ENCODE data around the gene TSC2.
"Not testable (repeated sequence)": the region's sequence is repeated elsewhere in the genome, so short reads cannot be mapped to it uniquely, and the experiment has no call there.

Gene TSC2

DNA sequence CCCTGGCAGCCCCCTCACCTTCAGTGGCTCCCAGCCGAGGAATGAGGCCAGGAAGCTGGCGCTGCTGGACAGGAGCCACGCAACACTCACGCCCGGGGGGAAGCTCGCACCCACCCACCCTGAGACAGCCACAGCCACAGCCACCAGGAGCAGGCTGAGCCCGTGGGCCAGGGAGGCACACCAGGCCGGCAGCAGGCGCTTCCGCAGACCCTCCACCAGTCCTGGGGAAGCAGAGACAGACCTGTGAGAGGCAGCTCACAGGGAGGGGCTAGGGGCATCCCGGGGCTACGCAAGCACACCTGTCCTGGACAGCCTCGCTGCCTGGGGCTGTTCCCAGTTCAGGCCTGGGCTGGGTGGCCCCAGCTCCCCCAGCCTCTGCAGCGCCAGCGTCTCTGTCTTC lies 46.0 kb downstream of the TSC2 start:
- H3K9me3 ChIP-seq (ENCODE audit: control insufficient read depth, insufficient read depth, low read length), result no peaks in the 10 kb centered on the region
- no CpG with 5 or more reads among the region's 15 CpGs for WGBS (ENCODE audit: insufficient coverage, insufficient read length)
- H3K36me3 ChIP-seq (ENCODE audit: control insufficient read depth, insufficient read depth, low read length), result peaks cover 4% of the 10 kb centered on the region
- H3K4me3 ChIP-seq (ENCODE audit: low read length), result no peak overlapping the region
- H3K27ac ChIP-seq (ENCODE audit: low read length), result no peak overlapping the region
- H3K4me1 ChIP-seq (ENCODE audit: control insufficient read depth, insufficient read depth, low read length), result peaks cover 6% of the 10 kb centered on the region
- no peak for DNase-seq (ENCODE audit: low read depth, low spot score)
- H3K27me3 ChIP-seq (ENCODE audit: control insufficient read depth, insufficient read depth, low read length), result no peaks in the 10 kb centered on the region

DNA sequence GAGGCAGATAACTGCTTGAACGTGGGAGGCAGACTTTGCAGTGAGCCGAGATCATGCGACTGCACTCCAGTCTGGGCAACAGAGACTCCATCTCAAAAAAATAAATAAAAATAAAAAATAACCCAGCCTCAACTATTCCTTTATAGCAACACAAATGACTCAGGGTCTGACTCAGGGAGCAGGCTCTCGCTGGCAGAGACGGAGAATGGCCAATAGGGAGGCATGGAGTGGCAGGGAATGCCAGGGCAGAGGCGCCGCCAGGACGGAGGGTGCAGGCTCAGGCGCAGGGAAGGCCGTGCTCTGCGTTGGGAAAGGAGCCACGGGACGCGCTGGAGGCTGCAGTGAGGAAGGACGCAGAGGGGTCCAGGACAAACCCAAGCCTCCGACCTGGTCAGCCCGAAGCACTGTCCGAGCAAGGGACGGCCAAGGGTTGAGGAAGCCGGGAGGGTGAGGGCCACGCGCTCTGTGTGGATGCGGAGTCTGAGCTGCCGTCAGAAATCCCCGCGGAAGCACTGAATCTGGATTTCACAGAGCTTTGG lies 47.6 kb downstream of the TSC2 start:
- no peak for DNase-seq (ENCODE audit: low read depth, low spot score)
- no peaks in the 10 kb centered on the region for H3K9me3 ChIP-seq (ENCODE audit: control insufficient read depth, insufficient read depth, low read length)
- WGBS (ENCODE audit: insufficient coverage, insufficient read length), result no CpG with 5 or more reads among the region's 26 CpGs
- no peak overlapping the region for H3K4me3 ChIP-seq (ENCODE audit: low read length)
- H3K36me3 ChIP-seq (ENCODE audit: control insufficient read depth, insufficient read depth, low read length), result peaks cover 6% of the 10 kb centered on the region
- H3K27me3 ChIP-seq (ENCODE audit: control insufficient read depth, insufficient read depth, low read length), result no peaks in the 10 kb centered on the region
- no peak overlapping the region for H3K27ac ChIP-seq (ENCODE audit: low read length)
- peaks cover 5% of the 10 kb centered on the region for H3K4me1 ChIP-seq (ENCODE audit: control insufficient read depth, insufficient read depth, low read length)

DNA sequence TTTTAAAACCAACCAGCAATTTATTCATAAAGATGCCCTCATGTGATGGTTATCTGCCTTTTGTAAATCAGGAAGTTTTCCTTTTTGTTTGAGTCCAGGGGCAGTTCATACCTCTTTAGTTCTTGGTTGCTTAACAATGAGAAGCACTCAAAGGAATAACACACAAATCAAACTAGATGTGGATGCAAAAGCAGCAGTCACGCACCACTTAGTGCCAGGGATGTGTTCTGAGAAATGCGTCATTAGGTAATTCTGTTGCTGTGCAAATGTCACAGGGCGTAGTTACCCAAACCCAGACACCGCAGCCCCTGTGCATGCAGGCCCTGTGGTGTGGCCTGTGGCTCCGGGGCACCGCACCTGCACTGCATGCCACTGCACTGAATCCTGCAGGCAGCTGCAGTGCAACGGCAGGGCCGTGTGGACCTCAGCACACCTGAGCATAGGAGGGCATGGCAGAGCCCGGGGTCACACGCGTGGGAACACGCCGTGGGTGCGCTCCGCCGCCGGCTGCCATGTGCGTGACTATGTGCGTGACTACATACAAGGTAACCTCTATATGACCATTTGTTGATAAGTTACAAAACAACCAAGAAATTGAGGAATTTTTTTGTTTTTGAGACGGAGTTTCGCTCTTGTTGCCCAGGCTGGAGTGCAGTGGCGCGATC lies 48.3 kb downstream of the TSC2 start:
- no peak for DNase-seq (ENCODE audit: low read depth, low spot score)
- H3K4me3 ChIP-seq (ENCODE audit: low read length), result no peak overlapping the region
- H3K4me1 ChIP-seq (ENCODE audit: control insufficient read depth, insufficient read depth, low read length), result peaks cover 2% of the 10 kb centered on the region; the same call in 1 of the 2 replicates
- H3K36me3 ChIP-seq (ENCODE audit: control insufficient read depth, insufficient read depth, low read length), result peaks cover 6% of the 10 kb centered on the region
- no peaks in the 10 kb centered on the region for H3K9me3 ChIP-seq (ENCODE audit: control insufficient read depth, insufficient read depth, low read length)
- no peak overlapping the region for H3K27ac ChIP-seq (ENCODE audit: low read length)
- no peaks in the 10 kb centered on the region for H3K27me3 ChIP-seq (ENCODE audit: control insufficient read depth, insufficient read depth, low read length)
- WGBS (ENCODE audit: insufficient coverage, insufficient read length), result no CpG with 5 or more reads among the region's 23 CpGs

DNA sequence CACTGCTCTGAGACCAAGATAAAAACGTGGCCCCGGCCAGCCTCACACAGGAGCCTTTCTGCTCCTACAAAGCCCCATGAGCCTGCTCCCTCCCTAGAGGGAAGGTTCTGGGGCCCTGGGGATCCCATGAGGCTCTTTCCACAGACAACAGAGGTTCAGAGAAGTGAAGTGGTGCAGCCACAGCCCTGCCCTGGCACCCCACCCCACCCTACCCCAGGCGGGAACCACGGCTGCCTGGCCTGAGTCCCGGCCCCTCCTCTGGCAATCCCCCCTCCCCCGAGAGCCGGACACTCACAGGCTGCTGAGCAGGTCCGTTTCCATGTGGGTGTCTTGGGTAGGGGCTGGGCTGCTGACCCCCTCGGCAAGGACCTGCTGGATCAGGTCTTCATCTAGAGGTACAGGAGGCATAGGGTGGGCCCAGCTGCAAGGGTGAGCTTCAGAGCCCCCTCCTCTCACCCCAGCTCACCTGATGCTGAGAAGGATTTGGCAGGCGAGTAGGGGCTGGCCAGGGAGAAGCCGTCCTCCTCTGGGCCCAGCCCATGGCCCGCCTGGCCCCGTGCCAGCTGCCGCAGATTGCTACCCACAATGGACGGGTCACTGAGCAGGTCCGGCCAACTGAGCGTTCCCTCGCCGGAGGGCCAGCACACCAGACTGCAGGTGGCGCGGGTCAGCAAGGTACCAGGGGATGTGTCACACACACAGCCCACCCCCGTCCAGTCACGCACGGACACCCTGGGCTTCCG lies 49.2 kb downstream of the TSC2 start:
- Histone ChIP-seq H3K27ac (ENCODE audit: low read length) (no peak overlapping the region), H3K4me1 (ENCODE audit: control insufficient read depth, insufficient read depth, low read length) (no peaks in the 10 kb centered on the region; the same call in 1 of the 2 replicates), H3K27me3 (ENCODE audit: control insufficient read depth, insufficient read depth, low read length) (no peaks in the 10 kb centered on the region), H3K9me3 (ENCODE audit: control insufficient read depth, insufficient read depth, low read length) (no peaks in the 10 kb centered on the region), H3K36me3 (ENCODE audit: control insufficient read depth, insufficient read depth, low read length) (peaks cover 6% of the 10 kb centered on the region), H3K4me3 (ENCODE audit: low read length) (no peak overlapping the region)
- no CpG with 5 or more reads among the region's 25 CpGs for WGBS (ENCODE audit: insufficient coverage, insufficient read length)
- DNase-seq (ENCODE audit: low read depth, low spot score), result no peak

DNA sequence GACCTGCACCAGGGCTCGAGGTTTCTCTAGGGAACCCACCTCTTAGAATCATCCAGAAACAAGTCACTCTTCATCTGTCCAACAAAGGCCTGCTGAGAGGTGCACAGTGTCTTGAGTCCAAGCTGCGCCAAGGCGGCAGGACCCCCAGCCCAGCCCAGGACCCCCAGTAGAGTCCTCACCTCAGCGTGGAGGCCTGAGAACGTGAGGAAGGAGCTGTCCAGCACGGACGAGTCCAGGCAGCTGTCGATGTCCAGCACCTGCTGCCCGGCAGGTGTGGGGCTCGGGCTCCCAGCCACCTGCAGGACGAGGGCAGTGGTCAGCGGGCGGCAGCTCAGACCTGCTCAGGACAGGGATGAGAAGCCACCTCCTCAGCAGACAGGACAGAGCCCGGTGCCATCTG lies 49.9 kb downstream of the TSC2 start:
- DNase-seq (ENCODE audit: low read depth, low spot score); H3K9me3 ChIP-seq (ENCODE audit: control insufficient read depth, insufficient read depth, low read length); H3K4me3 ChIP-seq (ENCODE audit: low read length); H3K36me3 ChIP-seq (ENCODE audit: control insufficient read depth, insufficient read depth, low read length); H3K27ac ChIP-seq (ENCODE audit: low read length); H3K4me1 ChIP-seq (ENCODE audit: control insufficient read depth, insufficient read depth, low read length); H3K27me3 ChIP-seq (ENCODE audit: control insufficient read depth, insufficient read depth, low read length): not testable (repeated sequence)
- WGBS (ENCODE audit: insufficient coverage, insufficient read length), result no CpG with 5 or more reads among the region's 14 CpGs

DNA sequence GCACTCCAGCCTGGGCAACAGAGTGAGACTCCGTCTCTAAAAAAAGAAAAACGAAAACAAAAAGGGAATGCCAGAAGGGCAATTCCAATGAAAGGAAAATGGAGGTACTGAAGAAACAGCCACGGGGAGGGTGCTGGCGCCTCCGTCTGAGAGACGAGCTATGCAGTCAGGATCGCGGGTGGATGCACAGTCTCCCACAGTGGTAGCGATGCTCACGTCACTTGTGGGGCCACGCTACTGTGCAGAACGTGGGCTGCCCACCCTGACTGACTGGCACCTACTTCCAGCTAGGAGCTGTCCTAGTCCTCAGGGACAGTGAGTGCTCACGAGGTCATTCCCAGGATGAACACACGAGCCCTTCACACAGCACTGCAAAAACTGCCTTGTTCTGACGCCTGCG lies 53.8 kb downstream of the TSC2 start:
- H3K27ac ChIP-seq (ENCODE audit: low read length); H3K36me3 ChIP-seq (ENCODE audit: control insufficient read depth, insufficient read depth, low read length); H3K27me3 ChIP-seq (ENCODE audit: control insufficient read depth, insufficient read depth, low read length); DNase-seq (ENCODE audit: low read depth, low spot score); H3K4me1 ChIP-seq (ENCODE audit: control insufficient read depth, insufficient read depth, low read length); H3K9me3 ChIP-seq (ENCODE audit: control insufficient read depth, insufficient read depth, low read length); H3K4me3 ChIP-seq (ENCODE audit: low read length): not testable (repeated sequence)
- no CpG with 5 or more reads among the region's 16 CpGs for WGBS (ENCODE audit: insufficient coverage, insufficient read length)

DNA sequence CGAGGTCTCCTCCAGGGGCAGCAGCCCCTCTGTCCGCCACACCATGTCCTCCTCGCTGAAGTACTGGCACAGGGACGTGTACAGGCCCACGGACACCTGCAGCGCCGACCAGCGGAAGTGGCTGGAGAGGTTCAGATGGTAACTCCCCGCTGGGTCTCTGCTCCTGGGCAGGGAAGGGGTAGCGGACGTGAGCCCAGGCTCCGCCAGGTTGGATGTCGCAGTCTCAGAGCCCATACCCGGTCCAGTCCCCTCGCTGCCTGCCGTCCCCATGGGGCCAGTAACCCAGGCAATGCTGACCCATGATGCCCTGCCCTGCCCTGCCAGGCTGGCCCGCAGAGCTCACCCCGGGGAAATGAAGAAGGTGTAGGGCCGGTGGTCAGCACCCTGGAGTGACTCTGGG lies 54.7 kb downstream of the TSC2 start:
- Histone ChIP-seq H3K4me3 (ENCODE audit: low read length) (no peak overlapping the region), H3K27ac (ENCODE audit: low read length) (no peak overlapping the region), H3K9me3 (ENCODE audit: control insufficient read depth, insufficient read depth, low read length) (no peaks in the 10 kb centered on the region), H3K4me1 (ENCODE audit: control insufficient read depth, insufficient read depth, low read length) (peaks cover 2% of the 10 kb centered on the region; the same call in 1 of the 2 replicates), H3K27me3 (ENCODE audit: control insufficient read depth, insufficient read depth, low read length) (no peaks in the 10 kb centered on the region), H3K36me3 (ENCODE audit: control insufficient read depth, insufficient read depth, low read length) (peaks cover 9% of the 10 kb centered on the region; the same call in 1 of the 2 replicates)
- DNase-seq (ENCODE audit: low read depth, low spot score), result no peak
- no CpG with 5 or more reads among the region's 19 CpGs for WGBS (ENCODE audit: insufficient coverage, insufficient read length)

DNA sequence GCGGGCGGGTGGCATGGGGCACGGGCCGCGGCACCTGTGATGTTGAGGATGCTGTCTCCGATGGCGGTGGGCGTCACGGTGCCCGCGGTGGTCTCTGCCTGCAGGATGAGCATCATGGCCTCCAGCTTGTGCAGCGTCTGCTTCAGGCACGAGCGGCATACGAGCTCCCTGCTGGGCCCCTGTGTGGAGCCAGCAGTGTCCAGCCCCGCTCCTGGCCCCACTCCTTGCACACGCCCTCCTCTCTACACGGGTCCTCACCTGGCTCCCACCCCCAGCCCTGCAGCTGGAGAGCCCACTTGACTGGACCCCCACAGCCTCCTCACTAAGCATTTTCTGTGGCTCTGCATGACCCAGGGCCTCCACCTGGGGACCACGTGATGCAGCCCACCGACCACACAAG lies 56.7 kb downstream of the TSC2 start:
- not testable (repeated sequence) for H3K27me3 ChIP-seq (ENCODE audit: control insufficient read depth, insufficient read depth, low read length); H3K4me3 ChIP-seq (ENCODE audit: low read length); DNase-seq (ENCODE audit: low read depth, low spot score); H3K9me3 ChIP-seq (ENCODE audit: control insufficient read depth, insufficient read depth, low read length); H3K4me1 ChIP-seq (ENCODE audit: control insufficient read depth, insufficient read depth, low read length); H3K27ac ChIP-seq (ENCODE audit: low read length)
- peaks cover 18% of the 10 kb centered on the region for H3K36me3 ChIP-seq (ENCODE audit: control insufficient read depth, insufficient read depth, low read length)
- WGBS (ENCODE audit: insufficient coverage, insufficient read length), result no CpG with 5 or more reads among the region's 20 CpGs

DNA sequence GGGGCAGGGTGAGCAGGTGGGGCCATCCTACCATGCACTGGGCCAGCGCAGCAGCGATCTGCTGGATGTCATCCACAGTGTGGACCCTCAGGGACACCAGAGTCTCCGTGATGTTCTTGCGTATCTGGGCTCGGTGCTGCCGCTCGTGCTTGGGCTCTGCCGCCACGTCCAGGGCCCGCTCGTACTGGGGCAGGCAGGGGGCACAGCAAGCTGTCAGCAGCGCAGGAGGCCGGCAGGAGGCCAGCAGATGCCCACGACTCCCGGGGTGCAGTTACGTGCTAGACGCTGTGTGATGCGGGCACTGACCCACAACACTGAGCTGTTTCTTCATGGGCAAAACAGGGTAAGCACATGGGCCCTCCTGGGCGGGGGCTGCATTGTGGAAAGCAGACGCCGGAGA lies 57.5 kb downstream of the TSC2 start:
- not testable (repeated sequence) for H3K4me1 ChIP-seq (ENCODE audit: control insufficient read depth, insufficient read depth, low read length); H3K27ac ChIP-seq (ENCODE audit: low read length); H3K9me3 ChIP-seq (ENCODE audit: control insufficient read depth, insufficient read depth, low read length); H3K4me3 ChIP-seq (ENCODE audit: low read length); H3K27me3 ChIP-seq (ENCODE audit: control insufficient read depth, insufficient read depth, low read length); DNase-seq (ENCODE audit: low read depth, low spot score)
- no CpG with 5 or more reads among the region's 21 CpGs for WGBS (ENCODE audit: insufficient coverage, insufficient read length)
- H3K36me3 ChIP-seq (ENCODE audit: control insufficient read depth, insufficient read depth, low read length), result peaks cover 18% of the 10 kb centered on the region

DNA sequence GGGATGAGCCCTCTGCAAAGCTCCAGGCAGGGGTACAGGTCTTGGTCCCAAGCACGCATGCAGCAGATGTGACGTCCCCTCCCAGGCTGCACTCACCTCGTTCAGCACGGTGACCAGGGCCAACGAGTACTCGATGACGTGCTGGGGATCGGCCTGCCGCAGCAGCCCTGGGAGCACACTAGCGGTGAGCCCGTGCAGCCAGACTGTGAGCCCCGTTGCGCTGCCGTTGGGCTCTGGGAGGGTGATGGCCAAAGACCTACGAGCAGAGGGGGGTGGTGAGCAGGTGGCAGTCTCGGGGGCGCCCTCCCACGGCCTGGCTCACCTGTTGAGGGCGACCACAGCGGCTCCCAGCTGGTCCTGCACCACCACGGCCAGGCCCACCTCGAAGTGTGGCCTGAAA lies 58.0 kb downstream of the TSC2 start:
- not testable (repeated sequence) for H3K9me3 ChIP-seq (ENCODE audit: control insufficient read depth, insufficient read depth, low read length); H3K4me3 ChIP-seq (ENCODE audit: low read length); DNase-seq (ENCODE audit: low read depth, low spot score); H3K27ac ChIP-seq (ENCODE audit: low read length); H3K27me3 ChIP-seq (ENCODE audit: control insufficient read depth, insufficient read depth, low read length); H3K4me1 ChIP-seq (ENCODE audit: control insufficient read depth, insufficient read depth, low read length)
- no CpG with 5 or more reads among the region's 22 CpGs for WGBS (ENCODE audit: insufficient coverage, insufficient read length)
- H3K36me3 ChIP-seq (ENCODE audit: control insufficient read depth, insufficient read depth, low read length), result peaks cover 19% of the 10 kb centered on the region
